Cardiac muscle cell (in vitro differentiated cells and primary cell): ENCODE data around the gene COX20. TPM values are rescaled to one million over a fixed set of nuclear protein-coding genes. Genes with fewer than 3 reads are reported as not detected.

Experiments used
- DNase-seq, 2 donors: peaks; one replicate each; pipeline versions ENCODE4 v3.0.0 to v3.0.0-alpha.2; 2010 to 2017; ENCODE audit warnings: low read depth in 1 of 2, low spot score in 1 of 2
- H3K27ac ChIP-seq: fragments of 200-600 bp; sonication (generic); 2 replicates; pipeline ENCODE4 v1.5.1; 2016
- H3K27me3 ChIP-seq: fragments of 200-600 bp; sonication (generic); 2 replicates; pipeline ENCODE4 v1.6.0; 2016; ENCODE audit warnings: control low read depth
- H3K36me3 ChIP-seq: fragments of 200-600 bp; sonication (generic); 2 replicates; pipeline ENCODE4 v1.5.1; 2016; ENCODE audit warnings: control low read depth
- H3K4me1 ChIP-seq: fragments of 200-600 bp; sonication (generic); 2 replicates; pipeline ENCODE4 v1.8.1; 2017; ENCODE audit warnings: low read depth, mild to moderate bottlenecking, mixed run types
- H3K4me3 ChIP-seq: fragments of 200-600 bp; sonication (generic); 2 replicates; pipeline ENCODE4 v1.5.1; 2016; ENCODE audit warnings: mild to moderate bottlenecking
- H3K9me3 ChIP-seq: fragments of 200-600 bp; sonication (generic); 2 replicates; pipeline ENCODE4 v1.5.1; 2017; ENCODE audit warnings: low read depth, mild to moderate bottlenecking, control low read depth
- polyA plus RNA-seq: library from polyadenylated mRNA; unstranded; fragments of >200 nt; fragmentation: Nextera tagmentation; extraction: Ambion mirVana; gene quantifications from 2 replicates; pipeline ENCODE4 v1.2.1, GENCODE V29; 2016
- total RNA-seq: library from RNA; depleted of rRNA; stranded (reverse); fragments of >200 nt; gene quantifications from 2 replicates; pipeline ENCODE4 v1.2.3, GENCODE V29; 2016
- TF ChIP-seq, protein P1 (sequence below): IDR thresholded peaks from 2 replicates; pipeline ENCODE4 v1.5.1; 2012; ENCODE audit warnings: low read depth, mild to moderate bottlenecking, low read length

The COX20 gene
- total and polyA plus RNA-seq, 2 experiments from 2014 or later = 55.8 to 104 TPM

DNA sequence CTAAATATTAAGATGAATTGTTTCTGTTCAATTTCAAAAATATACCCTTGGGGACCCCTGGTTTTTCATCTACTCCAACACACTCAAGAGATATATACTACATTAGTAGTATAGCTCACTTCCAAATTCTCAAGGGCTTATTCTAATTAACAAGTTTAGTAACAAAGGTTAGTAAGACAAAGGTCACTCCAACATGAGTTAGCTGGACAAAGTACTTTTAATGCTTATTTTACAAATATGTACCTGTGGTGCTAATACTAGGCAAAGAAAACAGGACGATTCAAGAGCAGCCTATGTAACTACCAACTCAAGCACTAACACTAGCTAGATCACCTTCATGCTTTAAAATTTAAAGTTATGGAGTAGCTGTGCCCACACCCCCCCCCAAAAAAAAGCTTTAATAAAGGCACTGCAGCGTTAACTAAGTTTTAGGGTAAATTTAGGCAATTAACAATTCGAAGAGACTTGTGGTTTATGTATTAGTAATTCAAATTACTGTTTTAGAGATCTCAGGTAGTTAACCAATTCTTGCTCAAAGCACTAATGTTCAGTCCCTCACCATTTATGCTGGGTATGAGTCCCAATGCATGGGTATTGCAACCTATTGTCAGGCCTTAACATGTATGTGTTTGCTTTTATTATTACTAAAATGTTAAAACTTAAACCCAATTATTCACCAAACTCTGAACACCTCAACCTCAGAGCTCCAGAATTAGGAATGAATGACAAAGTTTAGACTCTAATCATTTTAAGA is 14.8 kb downstream of the COX20 start:
- Histone ChIP-seq H3K36me3 (peaks cover 95% of the 10 kb centered on the region), H3K27ac (peak overlapping the region; percentile 74), H3K27me3 (no peaks in the 10 kb centered on the region), H3K9me3 (no peaks in the 10 kb centered on the region), H3K4me3 (no peak overlapping the region), H3K4me1 (no peaks in the 10 kb centered on the region)
- TF ChIP-seq, protein P1, sequence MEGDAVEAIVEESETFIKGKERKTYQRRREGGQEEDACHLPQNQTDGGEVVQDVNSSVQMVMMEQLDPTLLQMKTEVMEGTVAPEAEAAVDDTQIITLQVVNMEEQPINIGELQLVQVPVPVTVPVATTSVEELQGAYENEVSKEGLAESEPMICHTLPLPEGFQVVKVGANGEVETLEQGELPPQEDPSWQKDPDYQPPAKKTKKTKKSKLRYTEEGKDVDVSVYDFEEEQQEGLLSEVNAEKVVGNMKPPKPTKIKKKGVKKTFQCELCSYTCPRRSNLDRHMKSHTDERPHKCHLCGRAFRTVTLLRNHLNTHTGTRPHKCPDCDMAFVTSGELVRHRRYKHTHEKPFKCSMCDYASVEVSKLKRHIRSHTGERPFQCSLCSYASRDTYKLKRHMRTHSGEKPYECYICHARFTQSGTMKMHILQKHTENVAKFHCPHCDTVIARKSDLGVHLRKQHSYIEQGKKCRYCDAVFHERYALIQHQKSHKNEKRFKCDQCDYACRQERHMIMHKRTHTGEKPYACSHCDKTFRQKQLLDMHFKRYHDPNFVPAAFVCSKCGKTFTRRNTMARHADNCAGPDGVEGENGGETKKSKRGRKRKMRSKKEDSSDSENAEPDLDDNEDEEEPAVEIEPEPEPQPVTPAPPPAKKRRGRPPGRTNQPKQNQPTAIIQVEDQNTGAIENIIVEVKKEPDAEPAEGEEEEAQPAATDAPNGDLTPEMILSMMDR = no peak
- DNase-seq = no peak

DNA sequence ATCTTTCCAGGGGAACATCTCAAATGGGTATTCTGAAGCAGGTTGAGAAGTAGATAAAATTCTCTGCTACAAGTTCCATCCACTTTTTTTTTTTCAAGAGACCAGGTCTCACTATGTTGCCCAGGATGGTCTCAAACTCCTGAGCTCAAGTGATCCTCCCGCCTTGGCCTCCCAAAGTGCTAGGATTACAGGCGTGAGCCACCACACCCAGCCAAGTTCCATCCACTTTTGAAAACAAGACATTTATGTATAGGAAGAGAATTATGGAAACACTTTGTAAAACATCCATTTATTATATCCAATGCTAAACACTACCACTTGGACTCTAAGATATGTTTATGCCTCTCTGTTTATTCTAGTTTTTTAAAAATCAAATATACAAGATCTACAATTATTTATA is 15.4 kb downstream of the COX20 start:
- Histone ChIP-seq H3K36me3 (peaks cover 95% of the 10 kb centered on the region), H3K9me3 (no peaks in the 10 kb centered on the region), H3K27ac (peak overlapping the region; percentile 74), H3K4me1 (no peaks in the 10 kb centered on the region), H3K27me3 (no peaks in the 10 kb centered on the region), H3K4me3 (no peak overlapping the region)
- TF ChIP-seq, protein P1 = no peak
- no peak for DNase-seq

DNA sequence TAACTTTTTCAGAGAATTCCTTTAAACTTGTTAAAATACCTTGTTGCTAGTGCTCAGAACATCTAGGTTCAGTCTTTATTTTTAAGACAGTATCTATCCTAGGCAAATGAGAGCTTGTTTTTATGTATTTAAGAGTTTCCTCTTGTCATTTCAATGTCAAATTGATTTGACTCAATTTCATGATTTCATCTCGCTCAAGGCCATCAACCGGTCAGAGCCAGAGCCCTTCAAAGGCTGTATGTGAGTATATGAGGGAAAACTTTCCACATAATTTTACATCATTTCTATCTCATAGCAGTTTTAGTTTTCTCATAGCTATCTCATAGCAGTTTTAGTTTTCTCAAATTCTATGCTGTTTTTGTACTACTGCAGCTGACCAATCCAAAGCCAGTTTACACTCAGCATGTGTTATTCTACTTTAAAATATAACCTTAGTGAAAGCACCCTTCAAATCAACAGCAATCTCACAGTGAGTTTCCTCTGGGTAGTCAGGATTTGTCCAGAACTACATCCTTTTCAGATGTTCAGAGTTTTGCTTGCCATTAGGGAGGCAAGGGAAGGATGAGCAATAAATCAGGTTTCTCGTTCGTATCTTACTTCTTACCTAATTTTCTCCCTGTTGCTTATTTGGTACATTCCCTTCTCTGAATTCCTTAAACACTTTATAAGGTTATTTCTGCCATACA is 16.2 kb downstream of the COX20 start:
- Histone ChIP-seq H3K4me1 (no peaks in the 10 kb centered on the region), H3K9me3 (no peaks in the 10 kb centered on the region), H3K27ac (peak overlapping the region; percentile 22), H3K27me3 (no peaks in the 10 kb centered on the region), H3K36me3 (peaks cover 95% of the 10 kb centered on the region), H3K4me3 (no peak overlapping the region)
- DNase-seq = no peak
- TF ChIP-seq, protein P1 = no peak

DNA sequence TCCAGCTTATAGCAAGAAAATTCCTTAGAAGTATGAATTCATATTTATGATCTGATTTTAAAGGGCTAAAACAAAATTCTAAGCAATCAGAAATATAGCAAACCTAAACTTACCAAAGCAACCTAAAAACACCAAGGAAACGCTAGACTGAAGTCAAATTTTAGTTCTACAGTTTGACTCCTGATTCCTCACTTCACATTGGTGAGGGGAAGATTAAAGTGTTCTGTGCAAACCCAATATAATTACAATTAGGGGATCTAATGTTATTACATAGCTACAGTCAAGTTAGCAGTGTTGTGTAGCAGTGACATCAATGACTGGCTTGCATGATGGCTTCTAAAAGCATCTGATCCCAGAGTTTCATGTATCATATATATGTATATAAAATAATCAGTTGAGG is 17.2 kb downstream of the COX20 start:
- Histone ChIP-seq H3K9me3 (no peaks in the 10 kb centered on the region), H3K27me3 (no peaks in the 10 kb centered on the region), H3K27ac (peak overlapping the region; percentile 22), H3K4me1 (no peaks in the 10 kb centered on the region), H3K4me3 (no peak overlapping the region), H3K36me3 (peaks cover 96% of the 10 kb centered on the region)
- TF ChIP-seq, protein P1 = no peak
- no peak for DNase-seq

- Histone ChIP-seq H3K4me1 (no peaks in the 10 kb centered on the region), H3K36me3 (peaks cover 97% of the 10 kb centered on the region), H3K9me3 (no peaks in the 10 kb centered on the region), H3K27me3 (no peaks in the 10 kb centered on the region), H3K27ac (peak overlapping the region; percentile 40), H3K4me3 (no peak overlapping the region)
- no peak for DNase-seq
- TF ChIP-seq, protein P1 = no peak
These were observed 18.7 kb downstream of the COX20 start for GRCh38 chr1:244854166-244854565.
